IPS-18c (cell line): ENCODE results near the gene AMMECR1.

Source experiments
- H3K4me3 ChIP-seq: 2 replicates; pipeline ENCODE4 v1.7.0; 2013; ENCODE audit warnings: low read depth, mild to moderate bottlenecking, low read length, moderate library complexity; ENCODE audit not compliant: insufficient read depth
- H3K9me3 ChIP-seq: one replicate; pipeline ENCODE4 v1.6.1; 2013; ENCODE audit warnings: mild to moderate bottlenecking, low read length, moderate library complexity; ENCODE audit not compliant: control insufficient read depth, insufficient read depth

Gene AMMECR1

GRCh38 chrX:110201799-110202198, 116.1 kb downstream of the AMMECR1 start:
- no peaks in the 10 kb centered on the region for H3K9me3 ChIP-seq

DNA sequence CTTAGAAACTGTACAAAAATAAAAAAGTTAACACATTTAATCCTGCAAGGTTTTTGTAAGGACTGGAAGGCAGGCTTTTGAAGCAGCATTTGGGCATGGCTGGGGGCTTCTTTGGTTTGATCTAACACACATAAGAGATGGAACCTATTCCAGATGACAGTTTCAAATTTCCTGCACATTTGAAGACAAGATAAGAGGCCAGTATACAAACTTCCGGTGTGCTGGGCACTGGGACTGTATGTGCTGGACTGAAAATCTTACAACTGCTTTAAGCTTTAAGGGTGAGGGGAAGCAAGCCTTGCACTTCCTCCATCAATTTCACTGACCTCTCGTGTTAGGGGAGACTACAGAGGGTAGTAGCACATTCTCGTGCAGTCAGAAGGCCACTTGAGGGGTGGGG, 122.9 kb downstream of the AMMECR1 start:
- Histone ChIP-seq H3K4me3 (no peak overlapping the region), H3K9me3 (no peaks in the 10 kb centered on the region)

More at GRCh38 chrX:110201799-110202198, 116.1 kb downstream of the AMMECR1 start:
- H3K4me3 ChIP-seq: no peak overlapping the region

GRCh38 chrX:110192516-110192915, 125.4 kb downstream of the AMMECR1 start:
- H3K9me3 ChIP-seq: no peaks in the 10 kb centered on the region
- H3K4me3 ChIP-seq: no peak overlapping the region

- H3K9me3 ChIP-seq: no peaks in the 10 kb centered on the region
- H3K4me3 ChIP-seq: no peak overlapping the region
Observed at GRCh38 chrX:110188701-110189558, 129.0 kb downstream of the AMMECR1 start.

- Histone ChIP-seq H3K4me3 (no peak overlapping the region), H3K9me3 (no peaks in the 10 kb centered on the region)
Observed at GRCh38 chrX:110183314-110183713, 134.6 kb downstream of the AMMECR1 start.

- Histone ChIP-seq H3K4me3 (no peak overlapping the region), H3K9me3 (no peaks in the 10 kb centered on the region)
Observed at GRCh38 chrX:110182865-110183264, 135.0 kb downstream of the AMMECR1 start.

DNA sequence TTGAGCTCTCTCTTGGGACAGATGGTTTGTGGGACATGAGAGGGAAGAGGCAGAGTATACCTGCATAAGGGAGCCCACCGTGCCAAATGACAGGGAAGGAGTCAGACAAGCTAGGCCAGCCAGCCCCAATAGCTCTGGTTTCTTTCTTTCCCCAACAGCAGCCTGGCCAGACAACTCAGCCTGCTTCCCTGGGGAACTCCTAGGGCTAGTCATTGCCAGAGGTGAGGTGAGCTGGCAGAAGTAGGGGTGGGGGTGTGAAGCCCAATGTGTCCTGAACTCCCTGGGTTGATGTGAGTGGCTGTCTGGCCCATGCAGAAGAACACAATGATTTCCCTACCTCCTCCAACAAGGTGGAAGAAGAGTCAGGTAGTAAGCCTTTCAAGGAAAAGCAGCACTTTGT, 135.5 kb downstream of the AMMECR1 start:
- Histone ChIP-seq H3K9me3 (no peaks in the 10 kb centered on the region), H3K4me3 (no peak overlapping the region)

- Histone ChIP-seq H3K4me3 (no peak overlapping the region), H3K9me3 (no peaks in the 10 kb centered on the region)
Observed at GRCh38 chrX:110181459-110182137, 136.3 kb downstream of the AMMECR1 start.

DNA sequence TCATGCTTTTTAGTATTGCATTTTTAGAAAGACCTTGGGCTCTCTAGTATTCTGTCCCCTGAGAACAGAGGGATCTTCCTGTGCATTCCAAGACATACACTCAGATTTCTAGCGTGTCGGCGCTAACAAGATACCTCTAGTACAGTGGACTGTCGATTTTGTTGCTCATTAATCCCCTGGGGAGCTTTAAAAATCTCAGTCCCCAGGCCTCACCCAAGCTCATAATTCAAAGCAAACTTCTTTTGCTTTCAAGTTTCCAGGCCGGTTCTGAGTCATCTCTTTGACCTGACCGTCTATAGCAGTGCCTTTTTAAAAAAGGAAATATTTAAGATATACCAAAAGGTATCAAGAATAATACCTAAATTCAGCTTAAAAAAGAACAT, 137.0 kb downstream of the AMMECR1 start:
- Histone ChIP-seq H3K9me3 (no peaks in the 10 kb centered on the region), H3K4me3 (no peak overlapping the region)

DNA sequence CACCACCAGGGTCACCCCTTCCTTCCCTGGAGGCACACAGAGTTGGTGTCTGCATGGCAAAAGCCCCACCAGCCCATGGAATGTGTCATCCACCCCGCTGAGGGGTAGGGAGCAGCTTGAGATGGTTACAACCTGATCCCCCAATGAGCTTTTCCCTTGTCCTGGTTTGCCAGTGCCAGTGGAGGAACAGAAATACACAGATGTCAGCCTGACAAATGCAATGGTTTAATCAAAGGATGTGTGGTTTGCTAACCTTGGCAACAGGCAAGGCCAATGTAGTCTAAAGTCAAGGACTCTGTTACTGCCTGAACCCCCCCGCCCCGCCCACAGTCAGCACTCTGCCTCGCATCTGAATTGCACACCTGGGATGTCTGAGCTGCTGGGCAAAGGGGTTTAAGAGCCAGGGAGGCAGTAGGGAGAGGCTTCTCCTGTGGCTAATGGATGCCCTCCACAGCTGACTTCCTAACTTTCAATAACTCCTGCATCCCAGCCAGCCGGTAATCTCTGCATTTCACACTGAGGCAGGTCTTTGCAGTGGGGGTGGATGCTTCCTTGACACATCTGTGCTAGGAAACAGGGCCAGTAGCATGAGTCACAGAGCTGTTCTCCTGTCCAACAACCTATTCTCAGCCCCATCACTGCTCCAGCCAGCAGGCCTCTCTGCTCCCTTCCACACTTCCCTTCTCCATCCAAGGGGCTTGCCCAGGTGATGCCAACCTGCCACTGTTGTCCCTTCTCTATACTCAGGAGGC, 137.5 kb downstream of the AMMECR1 start:
- Histone ChIP-seq H3K4me3 (no peak overlapping the region), H3K9me3 (no peaks in the 10 kb centered on the region)

DNA sequence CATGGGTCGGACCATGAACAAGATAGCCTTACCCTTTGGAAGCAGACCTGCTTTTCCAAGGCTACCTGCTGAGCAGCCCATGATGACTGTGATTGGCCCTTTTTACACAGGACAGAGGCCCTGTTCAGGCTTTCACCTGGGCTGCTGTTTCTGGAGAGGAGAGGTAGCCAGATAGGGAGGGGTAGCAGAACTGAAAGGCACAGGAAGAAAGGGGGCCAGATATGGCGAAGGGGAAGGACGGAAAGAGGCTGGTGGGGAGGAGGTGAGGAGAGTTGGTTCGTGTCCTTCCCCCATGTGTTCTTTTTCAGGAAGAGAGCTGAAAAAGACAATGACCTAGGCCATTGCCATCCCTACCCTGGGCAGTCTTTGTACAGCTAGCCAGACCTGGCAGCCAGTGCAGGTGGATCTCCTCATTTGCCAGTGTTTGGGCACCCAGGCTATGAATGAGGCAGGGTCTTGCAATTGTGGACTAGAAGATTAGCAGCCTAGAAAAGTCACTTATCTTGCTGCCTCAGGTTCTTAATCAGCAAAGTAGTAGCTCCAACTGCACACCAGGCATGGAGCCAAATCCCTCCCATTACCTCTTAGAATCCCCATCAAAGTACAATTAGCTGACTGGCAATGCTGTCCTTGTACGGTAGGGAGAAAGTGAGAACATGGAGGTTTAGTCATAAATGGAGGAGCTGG, 139.6 kb downstream of the AMMECR1 start:
- Histone ChIP-seq H3K4me3 (no peak overlapping the region), H3K9me3 (no peaks in the 10 kb centered on the region)

- Histone ChIP-seq H3K4me3 (no peak overlapping the region), H3K9me3 (no peaks in the 10 kb centered on the region)
Observed at GRCh38 chrX:110175696-110176095, 142.2 kb downstream of the AMMECR1 start.

- H3K4me3 ChIP-seq: no peak overlapping the region
- no peaks in the 10 kb centered on the region for H3K9me3 ChIP-seq
Observed at GRCh38 chrX:110175146-110175545, 142.7 kb downstream of the AMMECR1 start.

DNA sequence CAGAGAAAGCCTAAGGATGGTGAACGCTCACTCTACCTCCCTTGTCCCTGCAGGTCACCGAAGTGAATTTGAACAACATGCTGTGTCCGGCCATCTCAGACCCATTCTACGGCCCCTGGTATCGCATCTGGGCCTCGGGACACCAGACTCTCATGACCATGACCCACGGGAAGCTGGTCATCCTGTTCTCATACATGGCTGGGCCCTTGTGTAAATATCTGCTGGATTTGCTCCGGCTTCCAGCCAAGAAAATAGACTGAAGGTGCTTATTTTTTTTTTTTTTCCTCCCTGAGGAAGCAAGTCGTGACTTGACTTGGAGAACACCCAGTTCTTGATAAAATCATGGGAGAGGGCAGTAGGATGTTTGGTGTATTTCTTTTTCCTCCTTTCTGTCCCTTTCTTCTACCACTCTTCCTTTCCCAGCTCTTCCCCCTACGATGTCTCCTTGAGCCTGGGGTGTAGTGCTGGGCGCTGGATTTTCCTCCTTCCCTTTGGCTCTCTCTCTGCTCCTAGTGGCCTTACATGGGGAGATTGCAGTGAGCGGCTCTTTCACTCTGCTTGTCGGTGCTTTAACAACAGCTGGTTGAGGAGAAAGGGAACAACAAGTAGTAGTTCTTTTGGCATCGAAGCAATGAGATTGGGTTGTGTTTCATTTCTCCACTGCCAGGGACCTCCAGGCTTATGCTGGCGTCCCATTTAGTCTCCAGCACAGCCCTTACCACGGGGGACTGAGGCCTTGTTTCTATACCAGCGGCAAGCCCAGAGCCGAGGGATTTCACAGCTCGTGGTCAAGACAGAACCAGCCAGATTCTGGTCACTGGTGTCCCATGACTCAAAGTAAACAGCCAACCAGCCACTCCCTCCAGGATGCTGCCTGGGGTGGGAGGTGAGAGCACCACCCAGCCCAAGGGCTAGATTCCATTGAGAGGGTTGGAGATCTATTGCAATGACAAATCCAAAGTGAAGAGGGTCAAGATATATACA, 144.4 kb downstream of the AMMECR1 start:
- H3K4me3 ChIP-seq: no peak overlapping the region
- no peaks in the 10 kb centered on the region for H3K9me3 ChIP-seq

GRCh38 chrX:110172215-110172614, 145.7 kb downstream of the AMMECR1 start:
- Histone ChIP-seq H3K4me3 (no peak overlapping the region), H3K9me3 (no peaks in the 10 kb centered on the region)

- H3K4me3 ChIP-seq: no peak overlapping the region
- H3K9me3 ChIP-seq: no peaks in the 10 kb centered on the region
Observed at GRCh38 chrX:110171442-110171841, 146.4 kb downstream of the AMMECR1 start.
